Smooth muscle cell (in vitro differentiated cells): Measurements from ENCODE around the gene RIPOR3. TPM values are rescaled to one million over a fixed set of nuclear protein-coding genes. Genes with fewer than 3 reads are reported as not detected.

Source experiments
- DNase-seq: peaks from one replicate; lab custom pipeline; 2025; ENCODE audit not compliant: unreplicated experiment; lab: John Stamatoyannopoulos, UW
- H2AFZ ChIP-seq: fragments of 200-600 bp; sonication (generic); 2 replicates; pipeline ENCODE4 v1.6.0; 2016; ENCODE audit warnings: antibody characterized with exemption, low read depth, mild to moderate bottlenecking
- H3F3A ChIP-seq: fragments of 200-600 bp; sonication (generic); 2 replicates; pipeline ENCODE4 v1.6.0; 2017; ENCODE audit warnings: antibody characterized with exemption, low read depth
- H3K27ac ChIP-seq: fragments of 200-600 bp; sonication (generic); 2 replicates; pipeline ENCODE4 v1.5.1; 2016; ENCODE audit warnings: low read depth, mild to moderate bottlenecking
- H3K27me3 ChIP-seq: fragments of 200-600 bp; sonication (generic); 2 replicates; pipeline ENCODE4 v1.6.1; 2016; ENCODE audit warnings: low read depth, mild to moderate bottlenecking
- H3K36me3 ChIP-seq: fragments of 200-600 bp; sonication (generic); 2 replicates; pipeline ENCODE4 v1.5.1; 2016; ENCODE audit warnings: low read depth
- H3K4me1 ChIP-seq: fragments of 200-600 bp; sonication (generic); 2 replicates; pipeline ENCODE4 v1.5.1; 2016; ENCODE audit warnings: low read depth
- H3K4me2 ChIP-seq: fragments of 200-600 bp; sonication (generic); 2 replicates; pipeline ENCODE4 v1.6.0; 2016; ENCODE audit warnings: mild to moderate bottlenecking
- H3K4me3 ChIP-seq: fragments of 200-600 bp; sonication (generic); 2 replicates; pipeline ENCODE4 v1.5.1; 2016; ENCODE audit warnings: mild to moderate bottlenecking
- H3K79me2 ChIP-seq: fragments of 200-600 bp; sonication (generic); 2 replicates; pipeline ENCODE4 v1.6.0; 2016; ENCODE audit warnings: low read depth, mild to moderate bottlenecking
- H3K9ac ChIP-seq: fragments of 200-600 bp; sonication (generic); 2 replicates; pipeline ENCODE4 v1.6.0; 2016; ENCODE audit warnings: low read depth
- H3K9me3 ChIP-seq: fragments of 200-600 bp; sonication (generic); replicated peaks from 2 replicates; pipeline ENCODE4 v1.5.1; 2016; ENCODE audit warnings: low read depth
- H4K20me1 ChIP-seq: fragments of 200-600 bp; sonication (generic); 2 replicates; pipeline ENCODE4 v1.6.0; 2016; ENCODE audit warnings: low read depth
- CTCF ChIP-seq: fragments of 200-600 bp; sonication (generic); IDR thresholded peaks from 2 replicates; pipeline ENCODE4 v1.5.1; 2017; ENCODE audit warnings: borderline replicate concordance, mild to moderate bottlenecking, antibody characterized with exemption; ENCODE audit not compliant: insufficient read depth, poor library complexity, severe bottlenecking
- WGBS: methylation state at CpG from one replicate; pipeline ENCODE4 v1.1.7; 2016; ENCODE audit warnings: low lambda C conversion rate; 5-methylcytosine and 5-hydroxymethylcytosine counted together
- polyA plus RNA-seq: library from polyadenylated mRNA; unstranded; fragments of >200 nt; fragmentation: Nextera tagmentation; extraction: Ambion mirVana; gene quantifications from 2 replicates; pipeline ENCODE4 v1.2.1, GENCODE V29; 2016
- total RNA-seq: library from RNA; depleted of rRNA; stranded (reverse); fragments of >200 nt; gene quantifications from 2 replicates; pipeline ENCODE4 v1.2.3, GENCODE V29; 2014

Gene RIPOR3
- total and polyA plus RNA-seq, 2 experiments from 2014 or later: 0.18 to 1.2 TPM

- peaks cover 20% of the 10 kb centered on the region for H3F3A ChIP-seq
- H3K4me2 ChIP-seq: peak overlapping the region; percentile 52
- no peak overlapping the region for H3K4me3 ChIP-seq
- H2AFZ ChIP-seq: no peak overlapping the region
- H4K20me1 ChIP-seq: peaks cover 36% of the 10 kb centered on the region
- no peak for TF ChIP-seq CTCF
- H3K4me1 ChIP-seq: peaks cover 20% of the 10 kb centered on the region
- H3K27me3 ChIP-seq: no peaks in the 10 kb centered on the region
- H3K27ac ChIP-seq: peak overlapping the region; percentile 98
- no peaks in the 10 kb centered on the region for H3K9me3 ChIP-seq
- 7% methylated on average over 4 of the region's 4 CpGs for WGBS
- H3K9ac ChIP-seq: peak overlapping the region; percentile 38
- H3K36me3 ChIP-seq: no peaks in the 10 kb centered on the region
- no peak for DNase-seq
- peaks cover 61% of the 10 kb centered on the region for H3K79me2 ChIP-seq
Observed at GRCh38 chr20:50558483-50558925, 132.8 kb downstream of the RIPOR3 start.

- peaks cover 20% of the 10 kb centered on the region for H3K4me1 ChIP-seq
- no peaks in the 10 kb centered on the region for H3K9me3 ChIP-seq
- TF ChIP-seq CTCF: no peak
- no peaks in the 10 kb centered on the region for H3K27me3 ChIP-seq
- WGBS: 97% methylated on average over 11 of the region's 11 CpGs
- H2AFZ ChIP-seq: no peak overlapping the region
- H3K36me3 ChIP-seq: no peaks in the 10 kb centered on the region
- H4K20me1 ChIP-seq: peaks cover 41% of the 10 kb centered on the region
- no peak overlapping the region for H3K4me3 ChIP-seq
- no peak overlapping the region for H3K4me2 ChIP-seq
- H3F3A ChIP-seq: peaks cover 20% of the 10 kb centered on the region
- no peak for DNase-seq
- H3K9ac ChIP-seq: peak overlapping the region; percentile 38
- H3K27ac ChIP-seq: peak overlapping the region; percentile 98
- H3K79me2 ChIP-seq: peaks cover 68% of the 10 kb centered on the region
Observed at GRCh38 chr20:50557549-50558134, 133.7 kb downstream of the RIPOR3 start.

- DNase-seq: no peak
- H3K79me2 ChIP-seq: peaks cover 86% of the 10 kb centered on the region
- no peaks in the 10 kb centered on the region for H3K9me3 ChIP-seq
- H3K27ac ChIP-seq: no peak overlapping the region
- no peak overlapping the region for H2AFZ ChIP-seq
- WGBS: 90% methylated on average over 5 of the region's 5 CpGs
- H3K4me3 ChIP-seq: no peak overlapping the region
- H3K4me2 ChIP-seq: no peak overlapping the region
- H3K4me1 ChIP-seq: peaks cover 10% of the 10 kb centered on the region
- H4K20me1 ChIP-seq: peaks cover 60% of the 10 kb centered on the region
- no peak overlapping the region for H3K9ac ChIP-seq
- no peaks in the 10 kb centered on the region for H3K36me3 ChIP-seq
- TF ChIP-seq CTCF: no peak
- peaks cover 8% of the 10 kb centered on the region for H3F3A ChIP-seq
- H3K27me3 ChIP-seq: no peaks in the 10 kb centered on the region
Observed at GRCh38 chr20:50555662-50556061, 135.7 kb downstream of the RIPOR3 start.
